GF-D8 (cell line): Measurements from ENCODE around the gene ADGRG2.
"Not testable (repeated sequence)": the region's sequence is repeated elsewhere in the genome, so short reads cannot be mapped to it uniquely, and the experiment has no call there.

Source experiments
- DNase-seq: peaks from one replicate; lab custom pipeline; 2025; lab: John Stamatoyannopoulos, UW

Gene ADGRG2

DNA sequence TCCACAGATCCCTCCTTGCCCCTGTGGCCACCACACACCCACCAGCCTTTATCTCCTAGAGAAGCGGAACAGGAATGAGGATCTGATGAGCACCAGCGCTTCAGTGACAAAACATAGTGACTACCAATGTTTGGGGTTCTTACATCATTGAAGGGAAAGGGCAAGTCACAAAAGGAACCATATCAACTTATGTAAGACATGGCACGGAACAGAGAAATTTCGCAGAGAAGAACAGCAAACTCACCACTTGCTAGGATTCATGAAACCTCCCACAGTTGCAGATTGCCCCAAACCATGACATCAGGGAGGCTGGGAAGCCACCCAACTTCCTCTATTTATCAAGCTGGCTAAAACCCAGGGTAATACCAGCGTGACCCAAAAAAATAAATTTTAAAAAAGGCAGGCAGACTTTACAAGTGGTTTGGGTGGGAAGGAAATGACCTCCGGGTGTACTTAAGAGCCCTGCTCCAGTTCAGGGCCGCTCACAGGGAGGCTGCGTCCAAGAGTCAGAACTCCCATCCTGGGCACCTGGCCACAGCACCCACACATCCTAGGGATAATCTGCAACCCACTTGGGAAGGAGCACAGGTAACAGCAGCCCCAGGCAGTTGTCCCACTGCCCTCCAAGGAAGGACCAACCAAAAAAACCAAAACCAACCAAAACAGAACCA is 36.0 kb downstream of the ADGRG2 start:
- no peak for DNase-seq

DNA sequence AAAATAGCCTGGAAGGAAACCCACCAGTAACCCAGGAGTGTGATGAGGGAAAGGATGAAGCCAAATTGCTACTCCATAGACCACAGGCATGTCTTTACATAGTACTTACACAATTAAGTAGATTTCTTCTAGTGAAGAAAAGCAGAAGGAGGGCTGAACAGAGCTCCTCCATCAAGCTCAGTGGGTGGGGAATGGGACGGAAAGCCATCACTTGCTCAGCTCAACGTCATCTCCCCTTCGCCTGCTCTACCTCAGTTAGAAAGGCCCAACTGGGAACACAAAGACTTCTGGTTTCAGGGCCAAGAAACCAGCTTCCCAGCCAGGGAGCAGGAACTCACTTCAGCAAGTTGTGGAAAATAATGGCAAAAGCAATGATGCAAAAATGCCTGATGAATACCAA is 36.6 kb downstream of the ADGRG2 start:
- no peak for DNase-seq

DNA sequence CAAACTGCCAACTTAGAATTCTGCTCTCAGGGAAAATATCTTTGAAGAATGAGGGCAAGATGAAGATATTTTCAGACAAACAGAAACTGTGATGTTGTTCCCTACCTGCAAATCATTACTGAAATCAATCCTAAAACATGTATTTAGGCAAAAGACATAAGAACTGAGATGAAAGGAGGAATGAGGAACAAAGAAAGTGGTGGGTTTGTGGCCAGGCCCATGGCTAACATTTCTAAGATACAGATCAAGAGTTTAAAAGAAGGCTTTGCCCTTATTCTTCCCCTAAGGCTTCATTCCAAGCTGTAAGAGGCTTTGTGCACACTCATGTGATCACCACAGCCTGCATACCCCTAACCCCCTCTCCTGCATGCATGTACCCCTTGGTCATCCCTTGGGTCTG is 46.5 kb downstream of the ADGRG2 start:
- DNase-seq = no peak

DNA sequence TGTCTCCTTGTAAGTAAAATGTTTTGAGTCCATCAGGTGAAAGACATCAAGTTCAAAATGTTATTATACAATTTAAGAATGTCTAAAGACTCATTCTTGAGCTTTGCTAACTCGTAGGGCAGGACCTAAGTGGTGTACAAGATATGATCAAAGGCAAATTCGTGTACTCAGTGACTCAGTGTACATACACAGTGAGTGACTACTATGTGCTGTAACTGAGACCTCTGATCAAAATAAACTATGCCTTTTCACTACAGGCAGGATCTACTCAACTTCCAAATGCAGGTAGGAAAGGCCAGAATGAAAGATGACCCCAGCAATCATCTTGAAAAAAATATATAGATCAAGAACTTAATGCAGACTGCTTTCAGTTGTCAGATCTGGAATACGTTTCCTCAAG is 49.9 kb downstream of the ADGRG2 start:
- no peak for DNase-seq

DNA sequence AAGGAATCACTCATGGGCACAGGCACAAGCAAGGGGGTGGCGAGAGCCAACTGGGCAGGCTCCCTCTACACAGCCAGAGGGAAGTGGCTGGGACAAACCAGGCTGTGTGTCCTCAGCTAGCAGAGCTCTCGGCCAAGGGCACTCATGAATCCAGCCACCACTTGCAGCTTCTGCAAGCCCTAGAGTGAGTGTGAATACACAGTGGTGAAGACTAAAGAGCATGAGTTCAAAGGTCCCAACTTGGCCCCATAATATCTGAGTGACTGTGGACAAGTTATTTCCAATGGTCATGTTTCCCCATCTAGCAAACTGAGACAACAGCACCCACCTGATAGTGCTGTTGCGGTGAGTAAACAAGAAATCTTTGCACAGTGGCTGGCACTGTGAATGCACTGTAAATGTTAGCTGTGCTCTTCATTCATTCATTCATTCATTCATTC is 51.7 kb downstream of the ADGRG2 start:
- no peak for DNase-seq

DNA sequence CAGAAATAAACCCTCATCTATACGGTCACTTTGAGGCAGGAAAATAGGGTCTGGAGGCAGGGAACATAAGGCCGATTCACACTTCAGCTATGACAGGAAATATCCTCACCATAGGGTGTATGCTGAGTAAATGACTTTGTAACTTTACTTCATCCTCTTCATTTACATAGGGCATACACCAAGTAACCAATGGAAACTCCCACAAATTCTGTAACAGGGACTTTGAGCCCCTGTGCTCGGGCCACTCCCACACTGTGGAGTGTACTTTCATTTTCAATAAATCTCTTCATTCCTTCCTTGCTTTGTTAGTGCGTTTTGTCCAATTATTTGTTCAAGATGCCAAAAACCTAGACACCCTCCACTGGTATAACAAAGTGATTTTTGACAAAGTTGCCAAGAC is 55.3 kb downstream of the ADGRG2 start:
- not testable (repeated sequence) for DNase-seq

DNA sequence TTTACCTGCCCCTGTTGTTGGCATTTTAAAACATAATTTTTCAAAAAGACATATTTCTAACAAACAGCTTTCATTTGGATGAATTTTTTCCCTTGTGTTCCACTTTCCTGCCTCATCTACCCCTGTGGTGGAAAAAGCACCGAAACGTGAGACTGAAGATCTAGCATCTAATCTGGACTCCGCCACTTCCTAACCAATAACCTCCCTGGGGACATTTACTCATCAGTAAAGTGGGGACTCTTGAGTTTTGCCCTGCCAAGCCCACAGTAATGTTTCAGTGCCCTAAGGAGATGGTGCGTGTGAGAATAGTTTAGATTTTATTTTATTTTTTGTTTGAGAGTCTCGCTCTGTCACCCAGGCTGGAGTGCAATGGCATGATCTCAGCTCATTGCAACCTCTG is 56.7 kb downstream of the ADGRG2 start:
- DNase-seq = no peak

DNA sequence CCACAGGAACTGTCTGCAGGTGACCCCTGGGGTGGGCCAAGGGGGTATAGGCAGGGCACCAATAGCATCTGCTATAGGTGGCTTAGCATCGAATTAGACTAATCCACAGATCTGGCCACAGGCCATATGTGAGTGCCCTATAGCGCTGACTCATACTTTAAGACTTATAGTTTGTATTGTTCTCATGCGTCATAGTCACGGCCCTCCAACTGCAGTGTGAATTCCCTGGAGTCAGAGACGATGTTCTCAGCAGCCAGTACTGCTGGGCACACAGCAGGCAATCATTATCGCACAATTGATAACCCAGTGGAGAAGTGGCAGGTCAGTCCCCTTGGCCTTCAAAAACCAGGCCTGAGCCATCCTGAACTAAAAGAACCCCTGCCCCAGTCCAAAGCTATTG is 58.1 kb downstream of the ADGRG2 start:
- no peak for DNase-seq

DNA sequence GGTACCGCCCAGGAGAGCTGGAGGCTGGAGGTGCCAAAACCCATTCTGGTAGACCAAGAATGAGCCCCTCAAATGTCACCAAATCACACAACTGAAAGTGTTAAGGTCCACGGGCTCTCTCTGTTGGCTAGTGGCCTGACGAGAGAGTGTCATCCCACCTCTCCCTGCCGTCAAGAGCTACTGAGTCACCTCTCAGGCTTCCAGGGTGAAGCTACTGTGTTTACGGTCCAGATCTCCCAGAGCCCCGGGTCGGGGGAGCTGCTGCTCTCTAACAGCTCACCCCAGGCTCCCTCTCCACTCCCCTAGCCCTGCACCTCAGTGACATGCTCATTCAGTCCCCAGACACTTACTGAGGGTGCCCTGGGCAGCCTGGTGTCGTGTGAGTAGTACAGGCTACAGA is 59.2 kb downstream of the ADGRG2 start:
- DNase-seq = no peak

DNA sequence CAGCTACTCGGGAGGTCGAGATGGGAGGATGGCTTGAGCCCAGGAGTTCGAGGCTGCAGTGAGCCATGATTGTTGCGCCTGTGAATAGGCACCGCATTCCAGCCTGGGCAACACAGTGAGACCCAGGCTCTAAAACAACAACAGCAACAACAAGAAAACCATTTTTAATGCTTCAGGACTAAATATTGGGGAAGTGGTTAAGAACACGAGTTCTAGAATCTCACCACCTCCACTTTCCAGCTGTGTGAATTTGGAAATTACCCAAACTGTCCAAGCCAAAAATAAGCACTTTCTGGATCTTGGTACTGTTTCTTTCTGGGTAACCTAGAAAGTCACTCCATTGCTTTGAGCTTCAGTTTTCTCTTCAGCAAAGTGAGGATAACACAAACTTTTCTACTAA is 63.2 kb downstream of the ADGRG2 start:
- DNase-seq = no peak

DNA sequence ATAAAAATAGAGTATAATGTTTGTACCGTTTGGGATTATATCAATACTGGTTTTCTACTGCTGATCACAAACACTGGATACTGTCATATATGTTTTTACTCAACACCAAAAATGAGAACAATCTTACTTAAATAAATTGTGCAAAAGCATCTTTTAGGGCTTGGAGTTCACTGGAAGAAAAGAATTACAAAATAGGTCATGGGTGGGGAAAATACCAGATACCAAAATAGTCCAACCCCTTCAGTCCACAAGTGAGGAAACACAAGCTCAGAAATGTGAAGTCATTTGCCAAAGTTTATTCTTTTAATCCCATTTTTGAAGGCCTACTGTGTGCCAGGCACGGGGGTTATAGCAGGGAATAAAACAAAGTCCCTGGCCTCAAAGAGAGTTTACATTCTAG is 64.4 kb downstream of the ADGRG2 start:
- DNase-seq = no peak

DNA sequence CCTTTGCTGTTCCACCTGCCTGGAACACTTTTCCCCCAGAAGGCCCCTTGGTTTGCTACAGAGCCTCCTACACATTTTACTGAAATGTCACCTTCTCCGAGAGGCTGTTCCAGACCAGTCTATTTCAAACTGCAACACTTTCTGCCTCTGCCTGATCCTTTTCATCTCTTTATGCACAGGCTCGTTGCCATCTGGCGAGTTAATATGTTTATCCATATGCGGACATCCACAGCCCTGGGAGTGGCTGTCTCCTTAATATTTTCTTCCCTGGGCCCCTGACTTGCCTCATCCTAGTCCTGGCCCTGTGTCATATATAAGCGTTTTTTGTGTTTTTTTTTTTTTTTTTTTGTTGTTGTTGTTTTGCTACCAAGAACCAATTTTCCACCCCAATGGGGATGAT is 73.2 kb downstream of the ADGRG2 start:
- no peak for DNase-seq

DNA sequence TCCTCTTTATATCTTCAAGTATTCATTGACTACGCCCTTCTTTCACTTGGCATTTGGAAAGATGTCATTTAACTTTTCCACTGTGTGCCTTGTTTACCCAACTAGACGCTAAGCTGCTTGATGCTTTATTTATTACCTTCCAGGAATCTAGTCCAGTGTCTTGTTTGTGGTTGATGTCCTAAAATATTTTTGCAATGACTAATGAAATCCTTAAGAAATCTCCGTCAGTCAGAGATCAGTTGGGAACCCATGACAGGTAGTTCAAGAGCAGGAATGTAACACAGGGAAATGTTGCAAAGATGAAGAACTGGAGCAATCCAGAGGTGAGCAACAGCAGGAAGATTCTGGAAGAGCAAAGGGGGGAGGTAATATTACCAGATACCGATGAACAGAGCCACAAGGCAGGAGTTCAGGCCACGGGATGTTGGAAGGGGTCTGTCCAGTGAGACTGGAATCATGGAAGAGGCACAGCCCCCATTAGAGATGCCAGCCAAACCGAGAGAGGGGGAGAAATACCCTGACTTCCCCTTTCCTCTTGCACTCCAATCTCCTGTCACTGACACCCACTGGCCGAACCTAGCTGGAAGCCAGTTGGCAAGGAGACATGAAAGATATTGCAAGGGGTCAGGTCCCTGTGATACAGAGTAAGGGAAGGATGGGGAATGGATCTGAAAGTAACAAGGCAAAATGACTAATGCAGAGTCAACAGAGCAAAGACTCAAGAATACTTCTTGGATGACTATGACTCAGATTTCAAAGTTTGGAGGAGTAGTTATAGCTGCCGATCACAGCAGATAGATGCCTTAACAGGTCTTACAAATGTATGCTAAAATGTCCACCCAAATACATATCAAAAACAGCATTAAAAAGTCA is 75.7 kb downstream of the ADGRG2 start:
- DNase-seq = no peak

DNA sequence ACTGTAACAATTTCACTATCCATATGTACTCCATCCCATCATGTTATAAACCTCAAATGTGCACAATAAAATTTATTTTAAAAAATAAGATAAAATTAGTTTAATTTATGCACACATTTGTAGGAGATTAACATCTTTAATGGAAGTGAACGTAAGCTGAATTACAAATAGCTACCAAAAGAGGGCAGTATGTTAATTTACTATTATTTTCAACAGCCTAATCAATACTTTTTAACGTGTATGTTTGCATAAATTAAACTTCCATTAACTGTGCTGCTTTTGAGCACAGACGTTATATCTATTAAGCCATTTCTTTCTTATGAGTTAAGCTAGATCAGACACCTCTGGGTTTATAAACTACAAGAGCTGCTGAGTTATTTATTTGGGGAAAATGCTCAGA is 81.9 kb downstream of the ADGRG2 start:
- DNase-seq = no peak

DNA sequence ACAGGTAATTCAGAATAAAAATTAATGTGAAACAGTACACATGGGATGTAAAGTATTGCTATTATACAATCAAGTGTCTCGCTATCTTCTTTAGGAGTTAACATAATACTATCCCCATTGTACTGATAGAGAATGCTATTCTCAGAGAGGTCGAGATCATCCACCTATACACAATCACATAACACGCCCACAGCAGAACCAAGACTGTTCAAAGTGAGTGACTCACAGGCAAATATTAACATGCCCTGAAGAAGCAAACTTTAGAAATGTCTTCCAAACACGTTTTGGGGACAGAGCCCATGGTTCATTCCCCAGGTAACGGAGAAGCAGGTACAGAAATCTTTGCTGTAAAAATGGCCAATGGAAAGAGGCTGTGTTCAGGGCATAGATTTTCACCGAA is 88.2 kb downstream of the ADGRG2 start:
- DNase-seq = no peak

DNA sequence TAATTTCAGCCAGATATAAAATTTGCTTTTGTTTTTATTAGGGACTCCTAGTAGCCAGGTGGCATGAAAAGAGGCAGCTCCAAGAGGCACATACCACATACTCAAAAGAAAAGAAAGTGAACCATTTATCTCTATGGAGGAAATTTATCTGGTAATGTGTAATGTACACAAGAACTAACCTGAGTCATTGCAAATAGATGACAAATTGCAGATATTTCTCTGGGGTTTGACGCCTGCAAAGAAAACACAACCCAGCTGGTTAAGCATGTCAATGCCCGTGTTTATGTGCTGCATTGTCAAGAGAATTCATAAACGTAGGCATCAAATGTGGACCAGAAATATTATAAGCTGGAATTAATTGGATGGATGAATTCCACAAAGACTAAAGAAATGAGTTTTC is 91.5 kb downstream of the ADGRG2 start:
- DNase-seq = no peak

DNA sequence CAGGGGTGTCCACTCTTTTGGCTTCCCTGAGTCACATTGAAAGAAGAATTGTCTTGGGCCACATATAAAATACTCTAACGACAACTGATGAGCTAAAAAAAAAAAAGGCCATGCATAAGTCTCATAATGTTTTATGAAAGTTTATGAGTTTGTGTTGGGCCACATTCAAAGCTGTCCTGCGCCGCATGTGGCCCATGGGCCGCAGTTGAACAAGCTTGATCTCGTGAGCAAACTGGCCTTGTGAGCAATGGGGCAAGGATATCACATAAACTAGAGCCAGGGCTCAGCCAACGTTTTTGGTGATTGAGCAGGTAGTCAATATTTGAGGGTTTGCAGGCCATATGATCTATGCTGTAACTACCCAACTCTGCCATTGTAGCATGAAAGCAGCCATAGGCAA is 93.7 kb downstream of the ADGRG2 start:
- no peak for DNase-seq

DNA sequence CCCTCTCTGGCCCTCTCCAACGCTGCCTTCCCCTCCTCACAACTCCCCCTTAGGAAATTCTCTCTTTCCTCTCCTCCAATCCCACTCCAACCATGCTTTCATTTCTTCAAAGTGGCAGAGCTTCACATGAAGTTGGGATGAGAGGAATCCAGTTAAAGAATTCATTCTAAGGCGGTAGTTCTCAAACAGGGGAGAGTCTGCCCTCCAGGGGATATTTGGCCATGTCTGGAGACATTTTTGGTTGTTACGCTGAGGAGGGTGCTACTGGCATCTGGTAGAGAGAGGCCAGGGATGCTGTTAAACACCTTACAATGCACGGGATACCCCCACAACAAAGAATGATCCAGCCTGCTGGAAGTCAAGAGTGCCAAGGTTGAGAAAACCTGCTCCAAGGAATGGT is 97.9 kb downstream of the ADGRG2 start:
- DNase-seq = no peak

DNA sequence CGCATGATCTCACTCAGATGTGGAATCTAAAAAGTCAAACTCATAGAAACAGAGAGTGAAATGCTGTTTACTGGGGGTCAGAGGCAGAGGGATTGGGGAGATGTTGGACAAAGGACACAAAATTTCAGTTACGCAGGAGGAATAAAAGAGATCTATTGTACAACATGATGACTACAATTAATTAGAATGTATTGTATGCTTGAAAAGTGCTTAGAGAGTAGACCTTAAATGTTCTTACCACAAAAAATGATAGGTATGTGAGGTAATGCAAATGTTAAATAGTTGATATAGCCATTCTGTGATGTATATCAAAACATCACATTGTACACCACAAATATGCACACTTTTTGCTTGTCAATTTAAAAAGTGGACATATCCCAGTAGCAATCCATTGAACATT is 102.3 kb downstream of the ADGRG2 start:
- no peak for DNase-seq

DNA sequence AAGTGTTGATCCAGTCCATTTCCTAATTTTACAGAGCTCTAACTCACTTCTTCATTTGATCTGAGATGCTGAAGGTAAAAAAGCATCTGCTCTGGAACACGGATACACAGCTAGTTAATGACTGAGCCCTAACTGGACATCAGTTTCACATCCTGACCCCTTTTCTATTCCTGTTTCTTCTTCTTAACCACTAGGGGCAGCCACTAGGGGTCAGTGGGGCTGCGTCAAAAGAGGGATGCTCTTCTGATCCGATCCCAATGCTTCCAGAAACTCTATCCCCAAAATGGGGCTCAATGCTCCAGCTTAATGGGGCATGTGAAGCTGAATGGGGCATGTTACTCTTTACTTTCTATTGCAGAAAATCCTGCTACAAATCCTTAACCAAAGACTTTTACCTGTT is 105.0 kb downstream of the ADGRG2 start:
- no peak for DNase-seq

DNA sequence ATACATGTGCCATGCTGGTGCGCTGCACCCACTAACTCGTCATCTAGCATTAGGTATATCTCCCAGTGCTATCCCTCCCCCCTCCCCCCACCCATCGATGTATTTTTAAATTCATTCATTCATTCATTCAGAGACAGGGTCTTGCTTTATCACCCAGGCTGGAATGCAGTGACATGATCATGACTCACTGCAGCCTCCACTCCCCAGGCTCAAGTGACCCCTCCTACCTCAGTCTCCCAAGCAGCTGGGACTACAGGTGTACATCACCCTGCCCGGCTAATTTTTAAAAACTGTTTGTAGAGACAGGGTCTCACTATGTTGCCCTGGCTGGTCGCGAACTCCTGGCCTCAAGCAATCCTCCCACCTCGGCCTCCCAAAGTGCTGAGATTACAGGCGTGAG is 105.7 kb downstream of the ADGRG2 start:
- DNase-seq = not testable (repeated sequence)

DNA sequence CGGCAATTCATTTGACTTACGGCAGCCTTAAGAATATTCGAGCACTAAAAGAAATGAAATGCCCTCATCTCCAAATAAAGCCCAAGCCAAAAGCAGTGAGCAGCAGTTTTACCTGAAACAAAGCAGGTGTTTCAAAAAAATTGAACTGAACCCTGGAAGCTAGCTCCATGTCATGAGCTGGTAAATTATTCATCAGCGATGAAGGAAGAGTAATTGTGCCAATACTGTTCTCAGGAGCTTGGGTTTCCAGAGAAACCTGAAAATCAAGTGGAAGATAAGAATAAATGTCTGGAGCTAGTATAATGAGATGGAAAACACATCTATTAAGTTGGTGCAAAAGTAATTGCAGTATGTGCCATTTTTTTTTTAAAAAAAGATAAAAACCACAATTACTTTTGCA is 114.4 kb downstream of the ADGRG2 start:
- no peak for DNase-seq

DNA sequence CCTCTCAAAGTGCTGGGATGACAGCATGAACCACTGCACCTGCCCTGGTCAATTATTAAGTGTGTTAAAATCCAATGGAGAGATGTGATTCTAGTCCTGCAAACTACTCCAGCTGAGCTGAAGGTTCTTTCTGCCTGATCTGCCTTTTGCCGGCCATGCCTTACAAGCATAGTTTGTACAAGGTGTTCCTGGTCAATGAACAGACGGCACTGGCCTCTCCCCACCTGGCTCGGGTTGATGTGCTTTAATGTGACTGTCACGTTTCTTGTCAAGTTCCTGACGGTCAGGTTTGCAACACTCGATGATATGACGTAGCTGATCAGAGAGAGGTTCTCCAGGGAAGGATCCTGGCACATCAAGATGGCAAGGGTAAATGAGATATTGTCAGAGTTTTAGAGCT is 115.3 kb downstream of the ADGRG2 start:
- no peak for DNase-seq

DNA sequence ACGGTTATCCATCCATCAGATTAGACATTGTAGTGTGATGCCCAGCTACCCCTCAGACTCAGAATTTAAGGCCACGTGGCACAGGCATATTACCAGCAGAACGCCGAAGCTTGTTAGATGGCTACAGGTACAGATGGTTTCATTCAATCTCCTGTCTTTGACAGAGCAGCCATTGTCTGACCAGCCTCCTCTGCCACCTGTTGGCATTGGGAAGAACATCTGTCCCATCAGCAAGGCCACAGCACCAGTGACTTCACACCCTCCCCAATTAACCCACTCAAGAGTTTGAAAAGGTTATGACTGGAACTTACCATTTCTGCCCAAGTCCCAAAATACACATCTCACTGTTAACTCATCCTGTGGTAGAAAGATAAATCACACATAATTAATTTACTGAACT is 116.4 kb downstream of the ADGRG2 start:
- no peak for DNase-seq
